ENCODE results near the gene UBE2E3.

The UBE2E3 gene

GRCh38 chr2:180962727-180963314, 17.6 kb upstream of the UBE2E3 start:
- TF ChIP-seq, protein P1, sequence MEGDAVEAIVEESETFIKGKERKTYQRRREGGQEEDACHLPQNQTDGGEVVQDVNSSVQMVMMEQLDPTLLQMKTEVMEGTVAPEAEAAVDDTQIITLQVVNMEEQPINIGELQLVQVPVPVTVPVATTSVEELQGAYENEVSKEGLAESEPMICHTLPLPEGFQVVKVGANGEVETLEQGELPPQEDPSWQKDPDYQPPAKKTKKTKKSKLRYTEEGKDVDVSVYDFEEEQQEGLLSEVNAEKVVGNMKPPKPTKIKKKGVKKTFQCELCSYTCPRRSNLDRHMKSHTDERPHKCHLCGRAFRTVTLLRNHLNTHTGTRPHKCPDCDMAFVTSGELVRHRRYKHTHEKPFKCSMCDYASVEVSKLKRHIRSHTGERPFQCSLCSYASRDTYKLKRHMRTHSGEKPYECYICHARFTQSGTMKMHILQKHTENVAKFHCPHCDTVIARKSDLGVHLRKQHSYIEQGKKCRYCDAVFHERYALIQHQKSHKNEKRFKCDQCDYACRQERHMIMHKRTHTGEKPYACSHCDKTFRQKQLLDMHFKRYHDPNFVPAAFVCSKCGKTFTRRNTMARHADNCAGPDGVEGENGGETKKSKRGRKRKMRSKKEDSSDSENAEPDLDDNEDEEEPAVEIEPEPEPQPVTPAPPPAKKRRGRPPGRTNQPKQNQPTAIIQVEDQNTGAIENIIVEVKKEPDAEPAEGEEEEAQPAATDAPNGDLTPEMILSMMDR (IDR thresholded peaks at IDR 0.05): no peak
- Histone ChIP-seq H3K36me3 (no peaks in the 10 kb centered on the region), H3K4me1 (ENCODE audit: control insufficient read depth in 1 of 2, insufficient read depth in 1 of 2, low read depth in 1 of 2, low read length in 1 of 2) (no peaks in the 10 kb centered on the region), H3K27me3 (peaks cover 4% of the 10 kb centered on the region), H3K4me3 (ENCODE audit: low read depth in 1 of 2, low read length in 1 of 2) (no peak overlapping the region), H3K27ac (no peak overlapping the region), H3K9me3 (no peaks in the 10 kb centered on the region)

DNA sequence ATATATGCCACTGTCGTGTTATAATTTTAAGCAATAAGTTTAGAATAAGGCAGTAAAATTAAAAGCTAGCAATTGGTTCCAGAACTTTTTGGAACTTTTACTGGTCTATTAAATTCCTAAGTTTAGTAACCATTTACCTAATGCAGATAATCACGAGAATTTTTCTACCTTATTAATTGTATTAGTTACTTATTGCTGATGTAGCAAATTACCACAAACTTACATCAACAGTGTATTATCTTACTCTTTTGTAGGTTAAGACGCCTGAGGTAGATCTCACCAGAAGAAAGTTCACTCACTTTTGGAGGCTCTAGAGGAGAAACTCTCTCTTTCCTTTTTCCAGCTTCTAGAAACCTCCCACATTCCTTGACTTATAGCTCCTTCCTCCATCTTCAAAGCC, 14.0 kb upstream of the UBE2E3 start:
- no peaks in the 10 kb centered on the region for H3K36me3 ChIP-seq
- no peaks in the 10 kb centered on the region for H3K9me3 ChIP-seq
- H3K27me3 ChIP-seq: peaks cover 19% of the 10 kb centered on the region
- no peaks in the 10 kb centered on the region for H3K4me1 ChIP-seq (ENCODE audit: control insufficient read depth in 1 of 2, insufficient read depth in 1 of 2, low read depth in 1 of 2, low read length in 1 of 2)
- TF ChIP-seq, protein P1 (IDR thresholded peaks at IDR 0.05): no peak
- H3K4me3 ChIP-seq (ENCODE audit: low read depth in 1 of 2, low read length in 1 of 2): no peak overlapping the region
- H3K27ac ChIP-seq: no peak overlapping the region

DNA sequence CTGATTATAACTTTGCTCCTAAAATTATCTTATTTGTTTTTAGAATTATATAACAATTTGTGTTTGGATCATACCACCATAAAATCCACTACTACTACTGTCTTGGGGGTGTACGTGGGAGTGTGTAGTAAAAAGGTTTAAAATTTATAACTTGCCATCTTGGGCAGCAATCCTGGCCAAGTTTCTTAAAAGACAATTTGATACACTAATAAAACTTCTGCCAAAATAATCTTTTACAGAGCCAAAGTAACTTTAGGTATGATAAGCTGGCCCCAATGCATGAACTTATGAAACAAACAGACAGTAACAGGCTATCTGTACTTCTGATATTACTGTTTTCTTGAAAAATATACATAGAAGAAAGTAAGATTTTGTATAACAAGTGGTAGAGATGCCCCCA, 11.3 kb upstream of the UBE2E3 start:
- TF ChIP-seq, protein P1 (IDR thresholded peaks at IDR 0.05): no peak
- Histone ChIP-seq H3K27me3 (peaks cover 24% of the 10 kb centered on the region), H3K9me3 (no peaks in the 10 kb centered on the region), H3K4me3 (ENCODE audit: low read depth in 1 of 2, low read length in 1 of 2) (no peak overlapping the region), H3K4me1 (ENCODE audit: control insufficient read depth in 1 of 2, insufficient read depth in 1 of 2, low read depth in 1 of 2, low read length in 1 of 2) (no peaks in the 10 kb centered on the region), H3K27ac (no peak overlapping the region), H3K36me3 (no peaks in the 10 kb centered on the region)

GRCh38 chr2:180970016-180970415, 10.4 kb upstream of the UBE2E3 start:
- TF ChIP-seq, protein P1 (IDR thresholded peaks at IDR 0.05): no peak
- Histone ChIP-seq H3K9me3 (no peaks in the 10 kb centered on the region), H3K27me3 (peaks cover 28% of the 10 kb centered on the region), H3K27ac (no peak overlapping the region), H3K4me3 (ENCODE audit: low read depth in 1 of 2, low read length in 1 of 2) (no peak overlapping the region), H3K4me1 (ENCODE audit: control insufficient read depth in 1 of 2, insufficient read depth in 1 of 2, low read depth in 1 of 2, low read length in 1 of 2) (no peaks in the 10 kb centered on the region), H3K36me3 (no peaks in the 10 kb centered on the region)

DNA sequence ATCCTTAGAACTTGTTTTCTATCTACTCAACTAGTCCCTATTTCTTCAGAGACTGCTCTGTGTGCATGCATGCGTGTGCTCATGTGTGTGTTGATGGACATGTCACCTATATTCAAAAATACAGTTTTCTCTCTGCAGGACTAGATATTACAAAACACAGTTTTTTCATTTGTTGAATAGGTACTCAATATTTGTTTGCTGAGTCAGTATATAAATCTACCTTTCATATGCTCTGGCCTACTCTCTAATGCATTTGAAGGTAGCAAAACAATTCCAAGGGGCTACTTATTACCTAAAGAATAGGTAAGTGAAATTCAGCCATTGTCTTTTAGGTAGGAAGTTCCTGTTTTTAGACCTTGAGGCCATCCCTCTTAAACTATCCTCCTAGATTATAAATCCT, 8.6 kb upstream of the UBE2E3 start:
- Histone ChIP-seq H3K4me3 (ENCODE audit: low read depth in 1 of 2, low read length in 1 of 2) (no peak overlapping the region), H3K36me3 (no peaks in the 10 kb centered on the region), H3K4me1 (ENCODE audit: control insufficient read depth in 1 of 2, insufficient read depth in 1 of 2, low read depth in 1 of 2, low read length in 1 of 2) (no peaks in the 10 kb centered on the region), H3K27ac (no peak overlapping the region), H3K27me3 (peaks cover 32% of the 10 kb centered on the region), H3K9me3 (no peaks in the 10 kb centered on the region)
- TF ChIP-seq, protein P1 (IDR thresholded peaks at IDR 0.05): no peak

DNA sequence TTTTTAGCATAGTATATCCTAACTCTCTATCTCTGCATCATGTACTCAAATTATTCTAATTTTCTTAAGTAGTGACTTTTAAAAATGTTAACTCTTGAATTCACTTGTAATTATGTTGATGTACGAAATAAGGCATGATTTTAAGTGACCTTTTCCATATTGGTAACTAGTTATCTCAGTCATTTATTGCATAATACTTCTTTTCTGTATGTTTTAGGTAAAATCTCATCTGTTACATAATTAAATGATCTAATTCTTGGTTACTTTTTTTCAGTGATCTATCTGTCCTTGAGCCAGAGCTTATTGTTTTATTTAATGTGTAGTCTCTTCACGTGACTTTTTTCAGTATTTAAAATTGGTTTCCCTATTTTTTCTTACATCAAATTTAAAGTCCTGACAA, 4.8 kb upstream of the UBE2E3 start:
- TF ChIP-seq, protein P1 (IDR thresholded peaks at IDR 0.05): no peak
- peaks cover 49% of the 10 kb centered on the region for H3K27me3 ChIP-seq
- no peaks in the 10 kb centered on the region for H3K36me3 ChIP-seq
- no peak overlapping the region for H3K4me3 ChIP-seq (ENCODE audit: low read depth in 1 of 2, low read length in 1 of 2)
- H3K9me3 ChIP-seq: no peaks in the 10 kb centered on the region
- H3K27ac ChIP-seq: no peak overlapping the region
- H3K4me1 ChIP-seq (ENCODE audit: control insufficient read depth in 1 of 2, insufficient read depth in 1 of 2, low read depth in 1 of 2, low read length in 1 of 2): peaks cover 7% of the 10 kb centered on the region in 2 experiments
